HS-27A (cell line): ENCODE results near the gene EN1.

Source experiments
- DNase-seq: peaks from one replicate; pipeline ENCODE4 v3.0.0-alpha.2; 2012; ENCODE audit warnings: low read depth, missing footprints

The EN1 gene

DNA sequence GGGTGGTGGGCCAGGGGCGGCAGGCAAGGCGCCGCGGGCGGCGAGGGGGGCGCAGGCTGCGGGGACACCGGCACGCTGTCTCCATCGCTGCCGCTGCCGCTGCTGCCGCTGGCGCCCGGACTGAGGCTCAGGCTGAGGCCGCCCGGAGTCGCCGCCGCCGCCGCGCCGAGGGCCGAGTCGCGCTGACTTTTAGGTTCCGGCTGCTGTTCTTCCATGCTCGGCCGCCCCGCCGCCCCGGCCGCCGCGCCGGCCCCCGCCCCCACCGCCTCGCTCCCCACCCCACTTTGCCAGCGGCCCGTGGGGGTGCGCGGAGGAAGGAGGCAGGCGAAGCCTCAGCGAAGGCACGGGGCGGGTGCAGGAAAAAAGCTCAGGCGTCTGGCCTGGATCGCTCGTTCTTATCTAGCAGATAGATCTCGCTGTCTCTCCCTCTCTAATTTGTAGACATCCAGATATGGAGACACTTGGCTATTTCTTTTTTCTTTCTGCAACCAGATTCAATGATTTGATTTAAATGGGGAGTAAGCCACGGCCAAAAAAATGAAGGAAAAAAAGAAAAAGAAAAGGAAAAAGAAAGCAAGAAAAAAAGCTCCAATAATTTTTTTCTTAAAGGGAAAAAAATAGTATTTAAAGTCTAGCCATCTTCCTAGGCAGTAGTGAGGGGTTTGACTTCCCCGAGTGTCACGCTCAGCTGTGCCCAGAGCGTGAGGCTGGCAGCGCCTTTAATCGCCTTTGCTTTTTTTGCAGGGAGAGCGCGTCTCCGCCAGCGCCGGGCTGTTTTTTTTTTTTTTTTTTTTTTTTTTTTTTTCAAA, at the start of gene EN1:
TSS of gene EN1 (minus strand) at position 696 of the 809 bp plus-strand sequence. CDS start at position 215, 481 bp downstream.
- DNase-seq: no peak

DNA sequence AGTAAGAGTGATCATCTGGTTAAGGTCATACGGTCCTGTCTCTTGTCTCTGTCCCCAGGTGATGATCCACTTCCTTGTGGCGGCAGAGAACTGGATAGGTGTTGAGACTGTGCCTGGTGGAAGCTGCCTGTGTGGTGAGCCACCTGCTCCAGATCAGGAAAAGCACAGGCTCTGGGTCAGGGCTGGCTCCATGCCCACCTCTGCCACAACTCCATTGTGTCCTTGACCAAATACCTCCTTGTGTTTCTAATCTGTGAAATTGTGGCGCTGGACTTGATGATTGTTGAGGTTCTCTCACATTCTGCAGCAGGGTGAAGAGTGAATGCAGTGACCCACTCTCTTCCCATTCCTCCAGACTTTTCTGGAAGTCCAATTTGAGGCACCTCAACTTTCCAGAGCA, 45.7 kb upstream of the EN1 start:
- no peak for DNase-seq

DNA sequence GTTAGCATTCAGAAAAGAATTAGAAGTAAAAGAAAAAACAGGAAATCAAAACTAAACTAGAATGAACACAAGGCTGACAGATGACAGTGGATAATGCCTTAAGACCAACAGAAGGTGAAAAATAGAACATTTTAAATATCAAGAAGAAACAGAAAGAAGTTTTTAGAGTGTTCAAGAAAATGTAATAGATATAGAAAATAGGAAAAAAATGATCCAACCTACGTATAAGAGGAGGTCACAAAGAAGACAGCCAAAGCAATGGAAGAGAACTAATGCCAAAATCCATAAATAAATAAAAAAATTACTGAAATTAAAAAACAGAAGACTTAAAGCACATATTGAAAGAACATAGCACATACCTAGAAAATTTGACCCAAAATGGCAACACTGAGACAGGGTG, 42.5 kb upstream of the EN1 start:
- no peak for DNase-seq

DNA sequence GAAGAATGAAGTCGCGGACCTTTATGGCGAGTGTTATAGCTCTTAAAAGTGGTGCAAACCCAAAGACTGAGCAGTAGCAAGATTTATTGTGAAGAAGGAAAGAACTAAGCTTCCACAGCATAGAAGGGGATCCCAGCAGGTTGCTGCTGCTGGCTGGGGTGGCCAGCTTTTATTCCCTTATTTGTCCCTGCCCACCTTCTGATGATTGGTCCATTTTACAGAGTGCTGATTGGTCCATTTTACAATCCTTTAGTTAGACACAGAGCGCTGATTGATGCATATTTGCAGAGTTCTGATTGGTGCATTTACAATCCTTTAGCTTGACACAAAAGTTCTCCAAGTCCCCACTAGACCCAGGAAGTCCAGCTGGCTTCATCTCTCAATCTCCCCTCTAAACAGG, 36.3 kb upstream of the EN1 start:
- no peak for DNase-seq

DNA sequence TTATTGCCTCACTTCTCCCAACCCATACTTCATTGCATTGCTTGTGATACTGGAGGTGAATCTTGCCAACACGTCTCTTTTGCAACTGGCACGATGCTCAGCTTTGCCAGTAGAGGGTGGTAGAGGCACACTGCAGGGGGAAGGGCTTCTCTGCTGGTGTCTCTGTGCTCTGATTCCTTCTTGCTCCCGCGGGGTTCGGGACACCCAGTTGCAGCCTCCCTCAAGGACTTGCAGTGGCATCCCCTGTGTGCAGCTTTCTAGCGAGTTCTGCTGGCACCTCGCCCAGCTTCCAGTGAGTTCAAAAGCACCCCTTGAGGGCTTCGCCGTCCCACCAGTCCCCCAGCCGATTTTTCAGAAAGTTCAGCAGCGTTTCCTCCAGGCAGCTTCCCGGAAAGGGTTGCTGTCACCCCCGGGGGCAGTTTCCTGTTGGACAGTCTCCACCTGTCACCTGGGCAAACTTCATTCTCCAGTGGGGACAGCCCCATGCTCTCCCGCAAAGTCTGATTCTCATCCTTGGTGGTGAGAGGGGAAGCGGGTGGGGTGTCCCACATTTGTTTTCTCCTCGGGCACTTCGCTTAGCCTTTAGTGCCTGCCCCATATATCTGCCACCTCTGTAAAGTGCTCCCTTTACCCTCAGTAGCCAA, 35.4 kb upstream of the EN1 start:
- DNase-seq: peak; percentile 30

DNA sequence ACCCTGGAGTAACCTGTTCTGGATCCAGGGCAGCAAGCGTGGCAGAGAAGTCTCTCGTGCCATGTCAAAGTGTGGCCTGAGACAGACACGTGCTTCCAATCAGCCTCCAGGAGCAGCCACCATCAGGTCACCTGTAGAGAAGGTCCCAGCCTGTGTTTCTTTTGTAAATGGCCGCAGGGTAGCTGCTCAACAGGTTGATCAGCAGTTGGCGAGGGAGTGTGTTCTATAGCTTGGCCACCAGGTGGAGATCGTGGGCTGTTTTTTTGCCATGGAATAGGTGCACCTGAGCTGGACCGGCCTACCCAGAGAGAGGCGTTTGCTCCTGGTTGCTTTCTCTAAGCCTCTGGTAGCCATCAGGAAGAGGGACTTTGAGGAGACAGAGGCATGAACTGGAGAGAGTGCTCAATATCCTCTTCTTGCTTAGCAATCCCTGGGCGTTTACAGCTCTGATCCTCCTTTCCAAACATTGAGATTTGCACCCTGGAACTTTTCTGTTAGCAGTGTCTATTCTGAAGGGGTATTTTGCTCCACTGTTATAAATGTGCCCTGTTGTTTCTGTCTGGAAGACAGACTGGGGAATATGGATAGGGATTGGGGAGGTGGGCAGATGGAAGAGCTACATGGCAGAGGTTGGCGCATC, 34.2 kb upstream of the EN1 start:
- no peak for DNase-seq

DNA sequence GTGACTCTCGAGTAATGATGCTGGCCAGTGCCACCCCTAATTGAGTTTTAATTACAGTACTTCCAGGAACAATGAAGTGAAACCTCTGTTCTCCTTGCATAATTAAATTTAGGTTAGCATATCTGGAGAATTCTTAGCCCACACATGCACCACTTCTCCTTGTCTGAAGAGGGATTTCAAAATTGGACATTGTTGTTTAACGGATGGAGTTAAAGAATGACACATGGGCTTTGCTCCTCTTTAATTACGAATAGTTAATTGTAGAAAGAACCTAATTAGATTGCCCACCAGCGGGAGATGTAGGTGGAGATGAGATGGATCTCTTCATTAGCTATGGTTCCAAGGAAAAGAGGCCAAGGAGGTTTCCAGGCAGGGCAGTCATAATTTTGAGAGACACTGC, 33.1 kb upstream of the EN1 start:
- DNase-seq: no peak

DNA sequence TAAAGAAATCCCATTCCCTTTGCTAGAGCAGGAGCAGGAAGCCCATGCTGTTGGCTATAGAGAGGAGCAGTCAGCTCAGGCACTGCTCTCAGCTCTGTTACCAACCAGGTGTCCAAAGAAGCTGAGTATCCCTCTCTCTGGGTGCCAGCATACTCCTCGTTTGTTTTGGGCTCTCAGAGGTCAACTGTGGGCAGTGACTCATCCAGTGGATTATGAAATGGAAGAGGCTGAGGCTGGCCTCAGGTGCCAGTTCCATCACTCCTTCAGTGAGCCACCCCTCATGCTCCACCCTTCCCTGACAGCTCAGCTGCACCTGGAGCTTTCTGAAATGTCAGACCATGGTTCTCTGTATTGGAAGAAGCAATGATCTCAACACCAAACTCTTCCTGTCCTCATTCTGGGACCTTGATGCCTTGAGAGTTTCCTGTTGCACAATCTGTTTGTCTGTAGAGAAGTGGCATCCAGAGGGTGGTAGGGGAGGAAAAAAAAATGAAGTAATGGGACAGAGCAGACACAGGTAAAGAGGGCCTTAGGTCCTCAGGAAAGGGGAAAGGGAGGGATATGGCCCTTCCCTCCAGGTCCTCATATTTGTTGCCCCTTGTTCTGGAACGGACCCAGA, 31.2 kb upstream of the EN1 start:
- DNase-seq: no peak

DNA sequence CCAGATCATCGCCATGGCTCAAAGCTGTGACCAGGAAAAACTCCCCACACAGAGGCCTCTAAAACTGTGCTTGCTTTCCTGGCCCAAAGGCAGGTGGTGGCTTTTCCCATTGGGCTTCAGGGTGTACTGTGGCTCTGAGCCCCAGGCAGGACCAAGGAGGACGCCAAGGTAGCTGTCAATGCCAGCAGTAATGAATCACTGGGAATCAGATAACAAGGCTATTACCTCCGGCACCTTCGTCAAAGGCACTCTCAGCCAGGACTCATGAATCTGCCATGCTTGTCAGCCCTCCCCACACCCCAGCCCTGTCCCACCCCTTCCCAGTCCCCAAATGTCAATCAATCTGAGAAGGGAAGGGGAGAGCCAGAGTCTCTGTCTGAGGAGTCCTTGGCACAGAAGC, 27.9 kb upstream of the EN1 start:
- no peak for DNase-seq

DNA sequence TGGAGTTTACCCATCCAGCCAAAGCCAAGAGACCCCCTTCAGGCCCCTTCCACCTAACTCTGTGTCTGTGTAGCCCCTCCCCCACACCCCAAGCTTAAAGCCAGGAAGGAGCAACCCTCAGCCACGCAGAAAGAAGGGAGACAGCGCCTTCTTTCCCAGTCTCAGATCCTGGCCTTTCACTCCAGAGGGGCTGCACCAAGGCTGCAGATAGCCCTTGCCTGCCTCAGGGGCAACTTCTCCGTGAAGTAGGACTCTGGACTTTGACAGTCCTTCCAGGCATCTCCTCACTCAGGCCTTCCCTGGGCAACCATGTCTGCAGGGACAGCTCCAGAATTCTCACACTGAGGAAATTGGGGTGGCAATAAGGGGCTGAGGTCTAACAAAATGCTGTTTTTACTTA, 26.9 kb upstream of the EN1 start:
- no peak for DNase-seq

DNA sequence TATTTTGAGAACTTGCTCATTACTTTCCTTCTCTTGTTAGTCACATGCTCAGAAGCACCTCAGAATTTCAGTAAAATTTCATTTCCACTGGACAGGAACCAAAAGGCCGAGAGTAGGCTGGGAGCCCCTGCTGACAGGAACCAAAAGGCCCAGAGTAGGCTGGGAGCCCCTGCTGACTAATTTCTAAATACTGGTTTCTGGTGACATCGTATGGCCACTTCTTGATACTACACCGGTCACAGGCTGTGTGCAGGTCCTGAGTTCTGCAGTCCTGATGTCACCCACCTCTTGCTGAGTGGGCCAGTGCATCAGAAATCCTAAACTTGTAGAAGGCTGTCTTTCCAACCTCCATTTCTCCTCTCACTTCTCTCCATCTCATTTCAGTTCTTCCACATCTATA, 17.7 kb upstream of the EN1 start:
- peak; percentile 53 for DNase-seq

DNA sequence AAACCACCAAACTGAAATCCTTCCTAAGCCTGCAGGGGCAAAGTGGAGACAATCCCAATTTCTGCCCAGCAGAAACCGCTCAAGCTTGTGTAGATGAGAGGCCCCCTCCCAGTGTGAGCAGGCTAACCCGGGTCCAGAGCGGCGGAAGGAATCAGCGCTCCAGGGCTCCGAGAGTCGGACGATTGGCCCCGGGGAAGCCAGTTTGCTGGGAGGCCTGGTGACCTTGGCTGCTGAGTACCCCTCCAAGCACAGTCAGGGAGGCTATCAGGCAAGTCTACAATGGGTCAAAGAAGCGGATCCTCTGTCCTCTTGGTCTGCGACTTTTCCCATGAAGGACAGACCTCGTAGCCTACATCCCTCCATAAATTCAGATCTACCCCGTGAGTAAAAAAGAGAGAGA, 16.8 kb upstream of the EN1 start:
- no peak for DNase-seq

DNA sequence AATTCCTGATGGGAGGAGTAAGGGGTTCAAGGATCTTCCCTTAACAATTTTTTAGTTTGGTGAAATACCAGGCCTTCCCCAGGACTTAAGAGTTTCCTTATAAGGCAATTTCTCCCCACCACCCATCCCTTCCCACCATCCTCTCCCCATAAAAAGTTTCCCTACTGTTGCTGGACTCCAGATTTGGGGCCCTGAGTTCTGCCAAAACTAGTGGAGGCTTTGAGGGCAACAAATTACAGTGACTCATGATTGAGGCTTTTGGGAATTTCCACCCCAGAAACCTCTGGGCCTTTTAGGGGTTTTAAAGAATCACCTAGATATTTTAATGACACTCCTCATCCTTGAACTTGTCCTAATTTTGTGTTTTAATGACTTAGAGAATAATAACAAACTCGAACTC, 14.3 kb upstream of the EN1 start:
- peak; percentile 42 for DNase-seq

DNA sequence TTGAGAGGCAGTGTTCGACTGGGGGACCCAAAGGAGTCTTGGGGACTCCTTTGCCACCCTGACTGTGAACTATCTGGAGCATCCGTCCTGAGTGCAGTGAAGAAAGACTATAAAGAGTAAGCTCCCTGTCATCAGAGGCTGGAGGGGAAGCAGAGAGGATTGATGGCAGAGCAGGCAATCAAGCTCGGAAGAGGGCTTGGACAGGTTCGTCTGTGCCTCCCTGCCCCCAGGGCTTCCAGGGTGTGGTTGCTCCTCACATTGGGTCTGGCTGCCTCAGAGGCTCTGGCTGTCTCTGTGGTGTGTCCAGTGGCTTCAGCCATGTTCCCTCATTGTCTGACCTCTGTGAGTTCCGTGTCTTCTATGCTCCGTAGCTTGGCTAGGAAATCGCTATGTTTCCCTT, 13.8 kb upstream of the EN1 start:
- no peak for DNase-seq

DNA sequence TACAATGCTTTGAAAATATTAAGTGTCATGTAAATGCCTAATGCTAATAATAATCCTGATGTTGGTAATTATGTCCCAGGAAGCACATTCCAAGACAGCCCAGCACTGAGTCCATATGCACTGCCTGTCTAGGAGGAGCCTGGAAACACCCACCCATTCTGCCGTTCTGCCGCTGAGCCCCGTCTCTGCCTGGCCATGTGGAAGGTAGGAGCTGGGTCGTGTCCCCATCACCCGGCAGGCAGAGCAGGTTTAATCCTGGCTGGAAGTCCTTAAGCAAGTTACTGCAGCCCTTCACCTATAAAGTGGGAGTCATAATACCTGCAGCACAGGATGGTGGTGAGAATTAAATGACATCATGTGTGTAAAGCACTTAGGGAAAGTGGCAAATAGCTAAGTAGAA, 13.1 kb upstream of the EN1 start:
- DNase-seq: no peak

DNA sequence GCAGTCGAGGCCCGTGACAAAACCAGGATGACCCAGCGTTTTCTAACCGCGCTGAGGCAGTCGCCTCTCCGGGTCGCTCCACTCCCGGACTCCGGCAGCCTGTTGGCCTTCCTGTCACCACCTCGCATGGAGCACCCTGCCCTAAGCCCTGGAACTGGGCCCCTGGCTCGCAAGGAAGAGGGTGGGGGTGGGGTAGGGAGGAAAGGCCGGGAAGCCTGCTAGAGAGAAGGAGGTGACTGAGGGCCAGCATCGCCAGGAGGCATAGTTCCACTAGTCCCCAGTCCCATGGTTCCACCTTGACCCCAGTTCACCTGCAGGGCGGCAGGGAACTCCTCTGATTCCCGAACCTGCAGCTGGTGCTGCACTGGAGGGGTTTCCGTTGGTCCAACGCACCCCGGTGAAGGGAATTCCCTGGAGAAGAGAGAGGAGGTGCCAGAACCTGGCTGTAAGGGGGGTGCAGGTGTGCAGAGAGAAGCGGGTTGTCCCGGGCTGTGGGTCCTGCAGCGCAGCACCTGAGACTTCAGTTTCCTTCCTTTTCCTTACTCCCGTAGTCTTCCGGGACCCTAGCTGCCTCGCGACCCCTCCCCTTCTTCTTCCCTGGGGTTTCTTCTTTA, 11.8 kb upstream of the EN1 start:
- no peak for DNase-seq

DNA sequence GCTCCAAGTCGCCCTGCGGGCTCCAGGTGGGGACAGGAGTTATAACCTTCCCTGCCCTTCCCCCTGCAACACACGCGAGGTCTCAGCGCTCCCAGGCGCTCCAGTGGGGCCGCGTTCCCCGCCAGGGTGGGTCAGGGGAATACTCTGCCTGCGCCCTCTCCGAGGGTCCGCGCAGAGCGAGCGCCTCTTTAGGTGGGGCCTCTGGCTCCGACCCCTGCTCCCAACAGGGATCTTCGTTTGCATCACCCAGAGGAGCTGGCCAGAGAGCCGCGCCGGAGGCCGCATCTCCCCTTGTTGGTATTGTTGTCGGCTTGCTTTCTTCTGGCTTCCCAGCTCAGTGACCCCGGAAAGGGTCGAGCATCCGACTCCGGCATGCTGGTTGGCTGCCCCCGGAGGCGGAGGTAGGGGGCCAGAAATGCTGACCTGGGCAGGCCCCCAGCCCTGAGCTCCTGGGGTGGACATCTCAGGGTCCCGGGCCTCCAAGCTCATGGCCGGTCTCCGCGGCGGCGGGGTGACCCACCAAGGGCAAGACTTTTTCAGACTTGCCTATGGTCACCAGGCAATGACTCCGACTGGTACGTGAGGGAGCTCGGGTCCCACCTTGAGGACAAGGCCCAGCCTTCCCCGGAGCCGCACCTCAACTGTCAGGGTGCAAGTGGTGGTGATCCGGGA, 11.2 kb upstream of the EN1 start:
- no peak for DNase-seq

DNA sequence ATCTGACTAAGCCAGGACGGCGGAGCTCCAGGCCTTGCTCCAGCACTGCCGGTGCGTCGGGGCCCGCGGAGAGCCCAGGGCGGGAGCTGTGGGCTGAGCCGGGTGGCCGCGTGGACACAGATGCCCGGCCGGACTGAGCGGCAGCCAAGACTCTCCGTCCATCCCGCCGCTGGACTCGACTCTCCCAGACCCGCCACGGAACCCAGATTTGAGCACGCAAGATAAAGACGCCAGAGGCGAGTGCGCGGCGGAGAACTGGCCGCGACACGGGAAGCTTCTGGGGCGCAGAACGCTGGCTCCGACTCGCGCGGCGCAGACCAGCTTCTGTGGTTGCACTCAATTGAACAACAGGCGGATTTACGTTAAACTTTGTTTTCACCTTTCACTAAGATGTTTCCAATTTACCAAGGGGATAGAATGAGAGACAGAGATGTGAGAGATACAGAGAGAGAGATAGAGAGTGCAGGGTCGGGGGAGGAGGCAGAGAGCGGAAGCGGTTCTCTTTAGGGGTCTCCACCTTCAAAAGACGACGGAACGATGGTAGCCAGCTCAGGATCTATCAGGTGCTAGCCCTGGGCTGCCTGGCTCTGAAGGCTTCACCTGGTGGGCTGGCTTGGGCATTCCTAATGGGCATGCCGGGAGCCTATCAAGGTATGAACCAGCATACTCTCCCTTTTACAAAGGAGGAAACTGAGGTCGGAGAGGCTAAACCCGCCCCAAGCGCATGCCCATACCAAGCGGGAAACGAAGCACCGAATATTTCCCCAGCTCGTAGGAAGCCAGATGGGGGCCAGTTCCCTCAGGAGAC, 10.4 kb upstream of the EN1 start:
- DNase-seq: no peak

DNA sequence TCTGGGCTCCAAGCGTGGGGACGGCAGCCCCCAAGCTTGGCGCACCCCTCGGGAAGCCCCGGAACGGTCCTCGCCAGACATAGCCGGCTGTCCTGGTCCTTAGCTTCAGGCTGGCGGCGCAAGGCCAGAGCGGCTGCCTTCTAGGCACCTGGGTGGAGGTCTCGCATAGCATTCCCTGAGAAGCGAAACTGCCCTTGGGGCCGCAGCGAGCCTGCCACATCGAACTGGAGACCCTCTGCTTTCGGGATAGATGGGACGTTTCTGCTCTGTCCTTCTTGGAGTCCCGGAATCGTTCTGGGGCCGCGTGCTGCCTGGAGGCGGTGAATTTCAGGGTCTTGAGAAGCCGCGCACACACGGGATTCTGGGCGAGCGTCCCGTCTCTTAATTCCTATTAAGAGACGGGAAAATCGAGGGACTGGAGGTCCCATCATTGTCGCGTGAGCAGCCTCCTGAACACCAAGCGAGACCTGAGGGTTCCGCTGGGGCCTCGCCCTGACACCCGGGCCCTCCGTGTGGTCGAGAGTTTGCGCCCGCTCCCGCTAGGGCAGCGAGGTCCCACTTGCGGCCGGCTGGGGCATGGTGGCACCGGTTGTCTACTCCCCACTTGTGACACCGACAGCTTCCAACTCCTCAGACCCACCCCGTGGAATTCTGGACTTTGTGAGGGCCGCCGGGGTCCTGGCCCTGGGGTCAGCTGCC, 9.7 kb upstream of the EN1 start:
- no peak for DNase-seq

DNA sequence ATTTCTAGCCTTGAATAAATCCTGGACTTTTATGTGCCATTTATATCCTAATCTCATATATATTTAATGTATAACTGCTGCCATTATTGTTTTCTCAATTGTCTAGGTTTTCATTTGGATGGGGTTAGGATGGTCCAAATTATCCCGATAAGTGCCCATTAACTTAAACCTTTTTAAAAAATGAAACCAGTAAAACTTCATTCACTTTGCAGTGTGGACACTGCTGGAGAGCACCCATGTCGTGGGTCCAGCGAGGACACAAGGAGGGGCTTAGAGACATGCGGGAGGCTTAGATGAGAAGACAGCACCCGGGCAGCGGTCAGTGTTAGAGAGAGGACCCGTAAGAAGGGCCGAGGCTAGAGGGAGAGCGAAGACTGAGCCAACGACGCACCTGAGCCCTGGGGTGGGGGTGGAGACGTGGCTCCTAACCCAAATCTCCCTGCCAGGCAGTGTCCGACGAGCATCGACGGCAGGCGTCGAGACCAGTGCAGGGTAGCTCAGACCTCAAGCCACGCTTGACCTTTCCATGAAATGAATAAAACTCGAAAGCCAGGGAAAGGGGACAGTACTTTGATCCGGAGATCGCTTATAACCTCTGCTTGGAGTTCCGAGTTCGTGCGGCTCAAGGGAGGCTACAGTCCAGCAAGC, 9.0 kb upstream of the EN1 start:
- DNase-seq: no peak
